GM12878 (cell line): ENCODE results near the gene USP36. TPM values are rescaled to one million over a fixed set of nuclear protein-coding genes. Genes with fewer than 3 reads are reported as not detected.

Experiments used
- ASH2L ChIP-seq: fragments of 300-600, 200-600 bp; sonication (generic); IDR thresholded peaks from 2 replicates; pipeline ENCODE4 v1.6.1; 2017; ENCODE audit warnings: low read depth, mild to moderate bottlenecking, borderline replicate concordance
- CEBPB ChIP-seq, 2 experiments: fragments of 150-350 bp in 1 of 2; IDR thresholded peaks; 2 replicates each; pipeline ENCODE4 v1.6.1; 2012 to 2014; ENCODE audit warnings: low read depth in 2 of 2, low read length in 2 of 2, borderline replicate concordance in 1 of 2, inconsistent platforms in 1 of 2
- E4F1 ChIP-seq: fragments of 450-650 bp; IDR thresholded peaks from 2 replicates; pipeline ENCODE4 v1.6.1; 2018; ENCODE audit warnings: borderline replicate concordance, mild to moderate bottlenecking; ENCODE audit not compliant: partially characterized antibody
- EP300 ChIP-seq, 2 experiments: fragments of 150-350 bp in 1 of 2; IDR thresholded peaks; 2 replicates each; pipeline ENCODE4 v1.6.1; 2011 to 2012; ENCODE audit warnings: low read depth in 2 of 2, low read length in 2 of 2, borderline replicate concordance in 1 of 2, improper control_type of control experiment in 1 of 2, inconsistent platforms in 1 of 2; ENCODE audit not compliant: control insufficient read depth in 1 of 2
- ESRRA ChIP-seq: IDR thresholded peaks from 2 replicates; pipeline ENCODE4 v1.6.1; 2012; ENCODE audit warnings: mild to moderate bottlenecking, low read length, improper control_type of control experiment
- FOS ChIP-seq: IDR thresholded peaks from 3 replicates; pipeline ENCODE4 v1.6.1; 2011; ENCODE audit warnings: borderline replicate concordance; ENCODE audit not compliant: insufficient read length; ENCODE audit errors: extremely low read depth
- GABPA ChIP-seq: IDR thresholded peaks from 2 replicates; pipeline ENCODE4 v1.6.1; 2014; ENCODE audit warnings: antibody characterized with exemption, low read depth, mild to moderate bottlenecking, inconsistent platforms
- HCFC1 ChIP-seq: fragments of 150-350 bp; IDR thresholded peaks from 2 replicates; pipeline ENCODE4 v1.6.1; 2014; ENCODE audit warnings: low read length
- HDGF ChIP-seq: fragments of 450-650 bp; IDR thresholded peaks from 2 replicates; pipeline ENCODE4 v1.6.1; 2016; ENCODE audit warnings: antibody characterized with exemption
- IRF4 ChIP-seq: IDR thresholded peaks from 2 replicates; pipeline ENCODE4 v1.6.1; 2011; ENCODE audit warnings: low read depth, low read length
- MTA2 ChIP-seq: fragments of 450-650 bp; IDR thresholded peaks from 2 replicates; pipeline ENCODE4 v1.6.1; 2016; ENCODE audit warnings: low read depth, mild to moderate bottlenecking, moderate library complexity
- PKNOX1 ChIP-seq: fragments of 450-650 bp; IDR thresholded peaks from 2 replicates; pipeline ENCODE4 v1.6.1; 2016; ENCODE audit warnings: mild to moderate bottlenecking
- PML ChIP-seq: IDR thresholded peaks from 2 replicates; pipeline ENCODE4 v1.6.1; 2012; ENCODE audit warnings: low read length, inconsistent platforms
- RFX5 ChIP-seq: IDR thresholded peaks from 2 replicates; pipeline ENCODE4 v1.6.1; 2011; ENCODE audit warnings: low read depth, low read length, improper control_type of control experiment
- SIX5 ChIP-seq: IDR thresholded peaks from 2 replicates; pipeline ENCODE4 v1.6.1; 2011; ENCODE audit warnings: mild to moderate bottlenecking, low read depth, low read length, moderate library complexity; ENCODE audit not compliant: severe bottlenecking
- SMAD5 ChIP-seq: IDR thresholded peaks from 2 replicates; pipeline ENCODE4 v1.6.1; 2016; ENCODE audit warnings: antibody characterized with exemption, low read depth
- SP1 ChIP-seq: IDR thresholded peaks from one replicate; pipeline ENCODE4 v1.6.1; 2011; ENCODE audit warnings: low read depth, low read length
- SREBF1 ChIP-seq: IDR thresholded peaks from 2 replicates; pipeline ENCODE4 v1.6.1; 2012; ENCODE audit warnings: mild to moderate bottlenecking, low read length
- TBL1XR1 ChIP-seq: IDR thresholded peaks from 2 replicates; pipeline ENCODE4 v1.6.1; 2012; ENCODE audit warnings: low read depth, low read length, improper control_type of control experiment
- YY1 ChIP-seq: IDR thresholded peaks from 2 replicates; pipeline ENCODE4 v1.6.1; 2011; ENCODE audit warnings: low read depth, mild to moderate bottlenecking, low read length
- ZSCAN29 ChIP-seq: fragments of 450-650 bp; IDR thresholded peaks from 2 replicates; pipeline ENCODE4 v1.6.1; 2017; ENCODE audit warnings: mild to moderate bottlenecking, moderate library complexity
- ZZZ3 ChIP-seq: IDR thresholded peaks from 2 replicates; pipeline ENCODE4 v1.6.1; 2011; ENCODE audit warnings: low read depth; ENCODE audit not compliant: control insufficient read depth, insufficient read length
- polyA plus RNA-seq, 11 experiments: library from polyadenylated mRNA; depleted of rRNA in 4 of 11; unstranded in 6 of 11; stranded (reverse) in 5 of 11; fragments of >200 nt; fragmentation: Nextera tagmentation in 4 of 11; fragmentation: Illumina TruSeq in 1 of 11; extraction: Ambion mirVana in 4 of 11; extraction: Trizol in 1 of 11; gene quantifications; 1 replicate in 1 of 11; 2 replicates in 10 of 11; pipeline versions ENCODE4 v1.2.1 to v1.2.3, GENCODE V29; 2011 to 2016; ENCODE audit warnings: inconsistent platforms in 2 of 11, missing spikeins in 2 of 11, low read depth in 1 of 11
- total RNA-seq, 4 experiments: library from RNA; depleted of rRNA in 3 of 4; stranded (reverse); fragments of >200 nt in 3 of 4; fragmentation: Illumina TruSeq in 1 of 4; extraction: Trizol in 1 of 4; gene quantifications; 2 replicates each; pipeline versions ENCODE4 v1.2.1 to v1.2.3, GENCODE V29; 2013 to 2021
- TF ChIP-seq, protein P1 (sequence below): fragments of 150-350 bp; IDR thresholded peaks from 2 replicates; pipeline ENCODE4 v1.6.1; 2016; ENCODE audit warnings: low read depth, low read length
- TF ChIP-seq, protein P2 (sequence below): IDR thresholded peaks from 2 replicates; pipeline ENCODE4 v1.6.1; 2011; ENCODE audit warnings: borderline replicate concordance, low read depth, mild to moderate bottlenecking, moderate library complexity, low read length; ENCODE audit not compliant: insufficient read depth, poor library complexity, severe bottlenecking

The USP36 gene
- total and polyA plus RNA-seq, 10 of the 15 experiments (the other 5 are each of a cell fraction or from before 2014, with no cell fraction given) = 7.2 to 65.7 (median 33.6) TPM

DNA sequence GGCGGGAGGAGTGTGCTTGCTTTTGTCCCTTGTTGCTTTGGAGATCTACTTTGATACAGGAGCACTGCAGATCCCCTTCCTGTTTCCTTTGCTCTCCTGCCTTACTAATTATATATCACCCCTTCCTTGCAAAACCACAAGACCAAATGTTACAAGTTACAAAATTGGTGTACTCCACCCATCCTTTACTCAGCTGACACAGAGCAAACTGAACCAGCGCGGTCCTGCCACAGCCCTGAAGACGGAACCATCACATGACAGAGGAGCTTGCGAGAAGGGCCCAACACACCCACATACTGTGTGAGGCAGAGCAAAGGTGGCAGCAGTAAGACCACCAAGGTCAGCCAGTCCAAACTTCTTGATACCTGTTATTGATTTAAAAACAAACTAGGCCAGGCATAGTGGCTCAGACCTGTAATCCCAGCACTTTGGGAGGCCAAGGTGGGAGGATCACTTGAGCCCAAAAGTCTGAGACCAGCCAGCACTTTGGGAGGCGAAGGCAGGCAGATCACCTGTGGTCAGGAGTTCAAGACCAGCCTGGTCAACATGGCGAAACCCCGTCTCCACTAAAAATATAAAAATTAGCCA, 91.8 kb downstream of the USP36 start (continued):
- TF ChIP-seq MTA2 = peak; percentile 79
- no peak for TF ChIP-seq ASH2L
- TF ChIP-seq RFX5 = no peak
- no peak for TF ChIP-seq ZSCAN29
- TF ChIP-seq E4F1 = no peak
- TF ChIP-seq CEBPB (IDR thresholded peaks at IDR 0.05; ENCODE audit: borderline replicate concordance in 1 of 2, low read depth in 2 of 2, low read length in 2 of 2) = no peak
- TF ChIP-seq TBL1XR1 = no peak
- no peak for TF ChIP-seq PML
- no peak for TF ChIP-seq SMAD5
- no peak for TF ChIP-seq SREBF1
- peak; percentile 63 for TF ChIP-seq HDGF
- no peak for TF ChIP-seq HCFC1
- TF ChIP-seq, protein P1, sequence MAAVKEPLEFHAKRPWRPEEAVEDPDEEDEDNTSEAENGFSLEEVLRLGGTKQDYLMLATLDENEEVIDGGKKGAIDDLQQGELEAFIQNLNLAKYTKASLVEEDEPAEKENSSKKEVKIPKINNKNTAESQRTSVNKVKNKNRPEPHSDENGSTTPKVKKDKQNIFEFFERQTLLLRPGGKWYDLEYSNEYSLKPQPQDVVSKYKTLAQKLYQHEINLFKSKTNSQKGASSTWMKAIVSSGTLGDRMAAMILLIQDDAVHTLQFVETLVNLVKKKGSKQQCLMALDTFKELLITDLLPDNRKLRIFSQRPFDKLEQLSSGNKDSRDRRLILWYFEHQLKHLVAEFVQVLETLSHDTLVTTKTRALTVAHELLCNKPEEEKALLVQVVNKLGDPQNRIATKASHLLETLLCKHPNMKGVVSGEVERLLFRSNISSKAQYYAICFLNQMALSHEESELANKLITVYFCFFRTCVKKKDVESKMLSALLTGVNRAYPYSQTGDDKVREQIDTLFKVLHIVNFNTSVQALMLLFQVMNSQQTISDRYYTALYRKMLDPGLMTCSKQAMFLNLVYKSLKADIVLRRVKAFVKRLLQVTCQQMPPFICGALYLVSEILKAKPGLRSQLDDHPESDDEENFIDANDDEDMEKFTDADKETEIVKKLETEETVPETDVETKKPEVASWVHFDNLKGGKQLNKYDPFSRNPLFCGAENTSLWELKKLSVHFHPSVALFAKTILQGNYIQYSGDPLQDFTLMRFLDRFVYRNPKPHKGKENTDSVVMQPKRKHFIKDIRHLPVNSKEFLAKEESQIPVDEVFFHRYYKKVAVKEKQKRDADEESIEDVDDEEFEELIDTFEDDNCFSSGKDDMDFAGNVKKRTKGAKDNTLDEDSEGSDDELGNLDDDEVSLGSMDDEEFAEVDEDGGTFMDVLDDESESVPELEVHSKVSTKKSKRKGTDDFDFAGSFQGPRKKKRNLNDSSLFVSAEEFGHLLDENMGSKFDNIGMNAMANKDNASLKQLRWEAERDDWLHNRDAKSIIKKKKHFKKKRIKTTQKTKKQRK = no peak
- TF ChIP-seq IRF4 = no peak
- TF ChIP-seq GABPA = no peak
- TF ChIP-seq EP300 (IDR thresholded peaks at IDR 0.05; ENCODE audit: borderline replicate concordance in 1 of 2, control insufficient read depth in 1 of 2, low read depth in 2 of 2, low read length in 2 of 2) = 0 out of 4 replicates have a peak, but pooled peaks have one; percentile 19 to 48
- no peak for TF ChIP-seq FOS
- TF ChIP-seq ESRRA = no peak
- no peak for TF ChIP-seq SIX5
- TF ChIP-seq YY1 = no peak
- TF ChIP-seq PKNOX1 = peak; percentile 44; the same call in 1 of the 2 replicates
- TF ChIP-seq, protein P2, sequence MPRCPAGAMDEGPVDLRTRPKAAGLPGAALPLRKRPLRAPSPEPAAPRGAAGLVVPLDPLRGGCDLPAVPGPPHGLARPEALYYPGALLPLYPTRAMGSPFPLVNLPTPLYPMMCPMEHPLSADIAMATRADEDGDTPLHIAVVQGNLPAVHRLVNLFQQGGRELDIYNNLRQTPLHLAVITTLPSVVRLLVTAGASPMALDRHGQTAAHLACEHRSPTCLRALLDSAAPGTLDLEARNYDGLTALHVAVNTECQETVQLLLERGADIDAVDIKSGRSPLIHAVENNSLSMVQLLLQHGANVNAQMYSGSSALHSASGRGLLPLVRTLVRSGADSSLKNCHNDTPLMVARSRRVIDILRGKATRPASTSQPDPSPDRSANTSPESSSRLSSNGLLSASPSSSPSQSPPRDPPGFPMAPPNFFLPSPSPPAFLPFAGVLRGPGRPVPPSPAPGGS = no peak
- TF ChIP-seq SP1 = no peak
- no peak for TF ChIP-seq ZZZ3
